ENCODE measurements around the gene CADPS.

DNA sequence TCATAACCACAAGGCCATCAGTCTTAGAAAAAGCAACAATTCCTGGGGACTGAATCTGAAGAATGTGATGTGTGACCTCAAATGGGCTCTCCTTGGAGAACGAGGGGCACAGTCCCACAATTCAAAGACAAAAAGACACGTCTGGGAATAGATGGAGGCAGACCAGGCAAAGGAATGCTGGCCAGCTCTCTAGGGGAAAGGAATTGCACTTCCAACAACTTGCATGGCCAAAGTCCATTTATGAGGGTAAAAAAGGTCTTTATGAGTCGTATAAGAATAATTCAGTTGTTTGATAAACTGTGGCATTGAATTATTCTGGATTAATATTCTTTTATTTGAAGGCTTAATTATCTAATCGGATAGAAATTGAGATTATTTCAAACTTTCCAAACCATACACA is 321.4 kb downstream of the CADPS start:
- no peak for TF ChIP-seq PPARA (CRISPR knock-in tag; IDR thresholded peaks at IDR 0.05; ENCODE audit: borderline replicate concordance)
- TF ChIP-seq, protein P1, sequence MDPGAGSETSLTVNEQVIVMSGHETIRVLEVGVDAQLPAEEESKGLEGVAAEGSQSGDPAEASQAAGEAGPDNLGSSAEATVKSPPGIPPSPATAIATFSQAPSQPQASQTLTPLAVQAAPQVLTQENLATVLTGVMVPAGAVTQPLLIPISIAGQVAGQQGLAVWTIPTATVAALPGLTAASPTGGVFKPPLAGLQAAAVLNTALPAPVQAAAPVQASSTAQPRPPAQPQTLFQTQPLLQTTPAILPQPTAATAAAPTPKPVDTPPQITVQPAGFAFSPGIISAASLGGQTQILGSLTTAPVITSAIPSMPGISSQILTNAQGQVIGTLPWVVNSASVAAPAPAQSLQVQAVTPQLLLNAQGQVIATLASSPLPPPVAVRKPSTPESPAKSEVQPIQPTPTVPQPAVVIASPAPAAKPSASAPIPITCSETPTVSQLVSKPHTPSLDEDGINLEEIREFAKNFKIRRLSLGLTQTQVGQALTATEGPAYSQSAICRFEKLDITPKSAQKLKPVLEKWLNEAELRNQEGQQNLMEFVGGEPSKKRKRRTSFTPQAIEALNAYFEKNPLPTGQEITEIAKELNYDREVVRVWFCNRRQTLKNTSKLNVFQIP (CRISPR knock-in tag; IDR thresholded peaks at IDR 0.05; ENCODE audit: borderline replicate concordance, low read depth) = no peak
- TF ChIP-seq RARB (CRISPR knock-in tag; IDR thresholded peaks at IDR 0.05) = no peak
- TF ChIP-seq, protein P2, sequence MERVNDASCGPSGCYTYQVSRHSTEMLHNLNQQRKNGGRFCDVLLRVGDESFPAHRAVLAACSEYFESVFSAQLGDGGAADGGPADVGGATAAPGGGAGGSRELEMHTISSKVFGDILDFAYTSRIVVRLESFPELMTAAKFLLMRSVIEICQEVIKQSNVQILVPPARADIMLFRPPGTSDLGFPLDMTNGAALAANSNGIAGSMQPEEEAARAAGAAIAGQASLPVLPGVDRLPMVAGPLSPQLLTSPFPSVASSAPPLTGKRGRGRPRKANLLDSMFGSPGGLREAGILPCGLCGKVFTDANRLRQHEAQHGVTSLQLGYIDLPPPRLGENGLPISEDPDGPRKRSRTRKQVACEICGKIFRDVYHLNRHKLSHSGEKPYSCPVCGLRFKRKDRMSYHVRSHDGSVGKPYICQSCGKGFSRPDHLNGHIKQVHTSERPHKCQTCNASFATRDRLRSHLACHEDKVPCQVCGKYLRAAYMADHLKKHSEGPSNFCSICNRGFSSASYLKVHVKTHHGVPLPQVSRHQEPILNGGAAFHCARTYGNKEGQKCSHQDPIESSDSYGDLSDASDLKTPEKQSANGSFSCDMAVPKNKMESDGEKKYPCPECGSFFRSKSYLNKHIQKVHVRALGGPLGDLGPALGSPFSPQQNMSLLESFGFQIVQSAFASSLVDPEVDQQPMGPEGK (CRISPR knock-in tag; IDR thresholded peaks at IDR 0.05; ENCODE audit: borderline replicate concordance) = no peak
- TF ChIP-seq BACH2 (CRISPR knock-in tag; IDR thresholded peaks at IDR 0.05; ENCODE audit: borderline replicate concordance) = no peak
- no peak for TF ChIP-seq ZFP3 (CRISPR knock-in tag; IDR thresholded peaks at IDR 0.05)
- no peak for TF ChIP-seq TOX (CRISPR knock-in tag; IDR thresholded peaks at IDR 0.05; ENCODE audit: borderline replicate concordance)
